ENCODE measurements around the gene SEMA3F. TPM values are rescaled to one million over a fixed set of nuclear protein-coding genes. Genes with fewer than 3 reads are reported as not detected.
"Not testable (repeated sequence)": the region's sequence is repeated elsewhere in the genome, so short reads cannot be mapped to it uniquely, and the experiment has no call there.

Gene SEMA3F
- total RNA-seq, 2 donors from 2014 or later, result 14.7 to 24.0 TPM

DNA sequence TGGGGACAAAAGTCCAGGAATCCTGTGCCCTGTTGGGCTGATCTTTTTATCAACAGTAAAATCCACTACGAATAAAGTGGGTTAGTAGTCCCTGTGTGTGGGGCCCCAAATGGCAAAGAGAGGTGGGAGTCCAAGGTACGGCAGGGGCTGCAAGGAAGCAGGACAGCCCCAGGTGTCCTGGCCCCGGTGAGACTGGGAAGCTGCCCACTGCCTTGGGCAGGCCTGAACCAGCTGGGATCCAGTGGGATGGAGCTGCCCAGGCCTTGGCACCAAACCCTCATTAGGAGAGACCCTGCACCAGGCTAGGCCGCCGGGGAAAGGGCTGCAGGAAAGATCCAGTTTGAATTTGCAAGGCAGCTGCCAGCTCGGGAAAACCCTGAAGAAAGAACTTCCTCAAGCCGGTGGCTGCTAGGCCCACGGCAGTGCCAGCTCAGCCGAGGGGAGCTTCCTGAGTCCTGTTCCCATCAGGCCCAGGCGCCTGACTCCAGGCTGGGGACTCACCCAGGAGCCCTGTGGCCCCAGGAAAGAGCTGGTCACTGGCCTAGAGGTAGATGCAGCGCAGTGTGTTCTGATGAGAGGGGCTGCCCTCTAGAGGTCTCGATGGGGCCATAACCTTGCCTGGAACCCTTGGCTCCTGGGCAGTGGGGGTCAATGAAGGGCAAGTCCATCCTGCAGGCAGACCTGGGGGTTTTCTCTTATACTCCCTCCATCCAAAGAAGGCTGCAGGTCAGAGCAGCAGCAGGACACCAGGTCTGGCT lies 66.5 kb downstream of the SEMA3F start:
- no peak for DNase-seq
- intact Hi-C loops (cut with DNase I), result no loop called here
- H3K27ac ChIP-seq, result no peak overlapping the region
- no peaks in the 10 kb centered on the region for H3K36me3 ChIP-seq
- no peak overlapping the region for H3K4me3 ChIP-seq
- TF ChIP-seq, protein P1, sequence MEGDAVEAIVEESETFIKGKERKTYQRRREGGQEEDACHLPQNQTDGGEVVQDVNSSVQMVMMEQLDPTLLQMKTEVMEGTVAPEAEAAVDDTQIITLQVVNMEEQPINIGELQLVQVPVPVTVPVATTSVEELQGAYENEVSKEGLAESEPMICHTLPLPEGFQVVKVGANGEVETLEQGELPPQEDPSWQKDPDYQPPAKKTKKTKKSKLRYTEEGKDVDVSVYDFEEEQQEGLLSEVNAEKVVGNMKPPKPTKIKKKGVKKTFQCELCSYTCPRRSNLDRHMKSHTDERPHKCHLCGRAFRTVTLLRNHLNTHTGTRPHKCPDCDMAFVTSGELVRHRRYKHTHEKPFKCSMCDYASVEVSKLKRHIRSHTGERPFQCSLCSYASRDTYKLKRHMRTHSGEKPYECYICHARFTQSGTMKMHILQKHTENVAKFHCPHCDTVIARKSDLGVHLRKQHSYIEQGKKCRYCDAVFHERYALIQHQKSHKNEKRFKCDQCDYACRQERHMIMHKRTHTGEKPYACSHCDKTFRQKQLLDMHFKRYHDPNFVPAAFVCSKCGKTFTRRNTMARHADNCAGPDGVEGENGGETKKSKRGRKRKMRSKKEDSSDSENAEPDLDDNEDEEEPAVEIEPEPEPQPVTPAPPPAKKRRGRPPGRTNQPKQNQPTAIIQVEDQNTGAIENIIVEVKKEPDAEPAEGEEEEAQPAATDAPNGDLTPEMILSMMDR (IDR thresholded peaks at IDR 0.05), result no peak
- no peaks in the 10 kb centered on the region for H3K4me1 ChIP-seq
- no peaks in the 10 kb centered on the region for H3K27me3 ChIP-seq
- H3K9me3 ChIP-seq, result no peaks in the 10 kb centered on the region
- H3K9ac ChIP-seq (ENCODE audit: low read depth in 2 of 2, low read length in 2 of 2), result no peak overlapping the region

DNA sequence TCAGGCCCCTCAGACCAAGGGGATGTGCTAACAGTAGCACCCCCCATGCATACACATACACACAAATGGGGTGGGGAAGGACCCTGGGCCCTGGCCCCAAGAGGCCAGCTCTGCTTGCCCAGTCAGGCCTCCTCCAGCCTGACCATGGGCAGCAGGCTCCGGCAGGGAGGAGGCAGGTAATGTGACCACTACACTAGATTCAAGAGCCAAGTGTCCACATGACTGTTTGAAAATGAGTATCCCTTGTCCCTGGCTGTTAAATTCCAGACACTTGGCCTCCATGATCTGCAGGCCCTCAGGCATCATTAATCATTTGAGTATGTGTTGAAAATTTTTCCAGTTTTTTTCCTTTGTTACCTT lies 67.0 kb downstream of the SEMA3F start:
- TF ChIP-seq, protein P1 (IDR thresholded peaks at IDR 0.05), result no peak
- intact Hi-C loops (cut with DNase I), result no loop called here

DNA sequence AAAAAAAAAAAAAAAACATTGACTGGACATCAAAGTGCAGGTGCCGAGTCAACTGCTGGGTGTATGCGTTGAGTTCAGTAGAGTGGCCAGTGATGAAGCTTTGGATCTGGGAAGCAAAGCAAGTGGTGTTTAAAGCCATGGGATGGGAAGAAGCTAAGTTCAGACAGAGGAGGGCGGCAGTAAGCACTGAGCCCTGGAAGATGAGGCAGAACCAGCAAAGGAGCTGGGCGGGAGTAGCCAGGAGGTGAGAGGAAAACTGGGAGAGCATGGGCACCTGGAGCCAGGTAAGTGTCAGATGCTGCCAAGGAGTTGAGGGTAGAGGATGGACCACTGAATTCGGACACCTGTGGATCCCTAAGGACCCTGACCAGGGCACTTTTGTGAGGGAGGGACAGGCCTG lies 69.5 kb downstream of the SEMA3F start:
- H3K9me3 ChIP-seq, result no peaks in the 10 kb centered on the region
- DNase-seq, result no peak
- TF ChIP-seq, protein P1 (IDR thresholded peaks at IDR 0.05), result no peak
- no peaks in the 10 kb centered on the region for H3K27me3 ChIP-seq
- intact Hi-C loops (cut with DNase I), result loop anchor here (2.0 kb wide), 1 partner anchor 32 kb away; no protein-coding TSS in a partner anchor
- no peak overlapping the region for H3K27ac ChIP-seq
- H3K36me3 ChIP-seq, result no peaks in the 10 kb centered on the region
- H3K4me1 ChIP-seq, result peaks cover 4% of the 10 kb centered on the region
- H3K9ac ChIP-seq (ENCODE audit: low read depth in 2 of 2, low read length in 2 of 2), result no peak overlapping the region
- no peak overlapping the region for H3K4me3 ChIP-seq

More for the DNA sequence above, 67.0 kb downstream of the SEMA3F start:
- H3K4me1 ChIP-seq, result peaks cover 4% of the 10 kb centered on the region
- H3K4me3 ChIP-seq, result no peak overlapping the region
- H3K36me3 ChIP-seq, result no peaks in the 10 kb centered on the region
- H3K9me3 ChIP-seq, result no peaks in the 10 kb centered on the region
- DNase-seq, result no peak
- no peaks in the 10 kb centered on the region for H3K27me3 ChIP-seq
- H3K9ac ChIP-seq (ENCODE audit: low read depth in 2 of 2, low read length in 2 of 2), result no peak overlapping the region
- no peak overlapping the region for H3K27ac ChIP-seq

DNA sequence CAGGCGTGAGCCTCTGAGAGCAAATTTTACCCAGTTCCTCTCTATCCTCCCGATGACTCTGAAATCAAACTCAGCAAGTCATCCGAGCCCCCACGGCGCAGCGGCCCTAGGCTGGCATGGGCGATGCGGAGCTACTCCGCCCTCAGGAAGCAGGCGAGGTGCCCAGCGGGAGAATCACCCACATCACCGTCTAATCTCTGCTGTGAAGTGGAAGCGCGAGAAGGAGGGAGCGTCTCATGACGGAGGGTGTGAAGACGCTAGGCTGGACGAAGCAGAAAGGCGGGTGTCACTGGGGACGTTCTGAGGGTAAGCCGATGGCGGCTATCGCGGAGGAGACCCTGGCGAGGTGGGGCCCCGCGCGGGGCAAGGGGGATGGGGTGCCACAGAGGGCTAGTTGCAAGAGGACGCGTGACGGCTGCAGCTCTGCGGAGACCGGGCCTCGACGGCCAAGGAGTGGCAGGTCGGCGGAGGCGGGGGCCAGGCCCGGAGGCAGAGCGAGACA lies 71.8 kb downstream of the SEMA3F start:
- intact Hi-C loops (cut with DNase I), result loop anchor here (1.0 to 2.0 kb wide), 2 partner anchors 19 to 48 kb away; no protein-coding TSS in a partner anchor
- Histone ChIP-seq H3K4me1 (peaks cover 4% of the 10 kb centered on the region), H3K4me3 (peak overlapping the region; percentile 82), H3K27ac (peak overlapping the region; percentile 85), H3K9ac (ENCODE audit: low read depth in 2 of 2, low read length in 2 of 2) (peak overlapping the region; percentile 51 to 54), H3K27me3 (no peaks in the 10 kb centered on the region), H3K9me3 (no peaks in the 10 kb centered on the region), H3K36me3 (no peaks in the 10 kb centered on the region)
- TF ChIP-seq, protein P1 (IDR thresholded peaks at IDR 0.05), result no peak
- peak; percentile 67 for DNase-seq

DNA sequence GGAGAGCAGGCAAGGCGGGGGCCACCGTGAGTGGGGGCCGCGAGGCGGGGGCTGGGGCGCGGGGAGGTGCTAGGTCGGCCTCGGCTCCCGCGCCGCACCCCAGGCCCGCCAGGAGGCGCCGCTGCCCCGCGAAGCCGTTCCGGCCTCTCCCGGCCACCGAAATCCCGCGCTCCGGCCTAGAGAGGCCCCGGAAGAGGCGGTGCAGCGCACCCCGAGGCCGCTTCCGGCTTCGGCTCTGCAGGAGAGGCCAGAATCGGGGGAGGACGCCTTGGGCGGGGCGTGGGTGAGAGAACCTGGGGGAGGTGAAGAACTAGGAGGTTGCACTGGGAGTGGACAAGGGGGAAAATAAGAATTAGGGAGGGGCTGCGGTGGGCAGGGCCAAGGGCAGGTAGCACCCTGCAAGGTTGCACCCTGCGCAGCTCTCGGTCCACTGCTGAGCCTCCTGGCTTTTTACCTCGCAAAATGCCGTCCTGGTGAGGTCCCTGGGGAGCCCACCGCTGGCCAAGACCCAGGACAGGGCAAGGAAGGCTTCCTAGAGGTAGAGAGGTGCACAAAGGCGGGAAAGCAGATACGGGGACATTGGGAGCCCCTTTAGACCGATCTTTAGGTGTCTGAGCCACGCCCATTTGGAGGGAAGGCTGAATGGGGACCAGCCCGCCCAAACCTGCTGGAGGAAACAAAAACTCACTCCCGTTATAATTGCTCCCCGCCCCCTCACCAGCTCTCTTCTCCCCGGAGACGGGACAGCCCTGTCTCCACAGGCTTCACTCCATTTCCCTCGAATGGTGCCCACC lies 72.5 kb downstream of the SEMA3F start:
- Histone ChIP-seq H3K4me3 (peak overlapping the region; percentile 82), H3K9ac (ENCODE audit: low read depth in 2 of 2, low read length in 2 of 2) (peak overlapping the region; percentile 65 to 87), H3K9me3 (no peaks in the 10 kb centered on the region), H3K36me3 (no peaks in the 10 kb centered on the region), H3K27ac (peak overlapping the region; percentile 85), H3K27me3 (no peaks in the 10 kb centered on the region), H3K4me1 (peaks cover 4% of the 10 kb centered on the region)
- DNase-seq, result peak; percentile 95
- TF ChIP-seq, protein P1 (IDR thresholded peaks at IDR 0.05), result peak; percentile 93
- intact Hi-C loops (cut with DNase I), result loop anchor here (2.0 kb wide), 1 partner anchor 47 kb away; no protein-coding TSS in a partner anchor

DNA sequence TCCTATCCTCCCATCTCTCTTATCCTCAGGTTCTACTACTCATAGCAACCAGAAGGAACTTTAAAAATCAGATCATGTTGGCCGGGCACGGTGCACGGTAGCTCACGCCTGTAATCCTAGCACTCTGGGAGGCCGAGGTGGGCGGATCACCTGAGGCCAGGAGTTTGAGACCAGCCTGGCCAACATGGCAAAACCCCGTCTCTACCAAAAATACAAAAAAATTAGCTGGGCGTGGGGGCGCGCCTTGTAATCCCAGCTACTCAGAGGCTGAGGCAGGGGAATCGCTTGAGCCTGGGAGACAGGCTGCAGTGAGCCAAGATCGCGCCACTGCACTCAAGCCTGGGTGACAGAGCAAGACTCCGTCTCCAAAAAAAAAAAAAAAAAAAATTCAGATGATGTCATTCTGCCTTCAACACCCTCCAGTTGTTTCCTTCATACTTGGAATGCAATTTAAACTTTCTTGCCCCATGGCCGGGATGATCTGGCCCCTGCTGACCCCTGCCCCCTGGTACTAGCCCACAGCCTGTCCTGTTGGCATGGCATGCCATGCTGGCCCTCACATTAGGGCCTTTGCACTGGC lies 73.2 kb downstream of the SEMA3F start:
- DNase-seq; intact Hi-C loops (cut with DNase I); H3K27me3 ChIP-seq; H3K36me3 ChIP-seq; H3K4me1 ChIP-seq; H3K9me3 ChIP-seq: not testable (repeated sequence)
- Histone ChIP-seq H3K4me3 (peak overlapping the region; percentile 82), H3K9ac (ENCODE audit: low read depth in 2 of 2, low read length in 2 of 2) (peak overlapping the region; percentile 65 to 87), H3K27ac (peak overlapping the region; percentile 85)
